Cardiac muscle cell (in vitro differentiated cells and primary cell): ENCODE data around the gene ABCG1. TPM values are rescaled to one million over a fixed set of nuclear protein-coding genes. Genes with fewer than 3 reads are reported as not detected.

Experiments
- DNase-seq, 2 donors: peaks; one replicate each; pipeline versions ENCODE4 v3.0.0 to v3.0.0-alpha.2; 2010 to 2017; ENCODE audit warnings: low read depth in 1 of 2, low spot score in 1 of 2
- H3K27ac ChIP-seq: fragments of 200-600 bp; sonication (generic); 2 replicates; pipeline ENCODE4 v1.5.1; 2016
- H3K27me3 ChIP-seq: fragments of 200-600 bp; sonication (generic); 2 replicates; pipeline ENCODE4 v1.6.0; 2016; ENCODE audit warnings: control low read depth
- H3K36me3 ChIP-seq: fragments of 200-600 bp; sonication (generic); 2 replicates; pipeline ENCODE4 v1.5.1; 2016; ENCODE audit warnings: control low read depth
- H3K4me1 ChIP-seq: fragments of 200-600 bp; sonication (generic); 2 replicates; pipeline ENCODE4 v1.8.1; 2017; ENCODE audit warnings: low read depth, mild to moderate bottlenecking, mixed run types
- H3K4me3 ChIP-seq: fragments of 200-600 bp; sonication (generic); 2 replicates; pipeline ENCODE4 v1.5.1; 2016; ENCODE audit warnings: mild to moderate bottlenecking
- H3K9me3 ChIP-seq: fragments of 200-600 bp; sonication (generic); 2 replicates; pipeline ENCODE4 v1.5.1; 2017; ENCODE audit warnings: low read depth, mild to moderate bottlenecking, control low read depth
- CTCF ChIP-seq: IDR thresholded peaks from 2 replicates; pipeline ENCODE4 v1.5.1; 2012; ENCODE audit warnings: low read depth, mild to moderate bottlenecking, low read length
- polyA plus RNA-seq: library from polyadenylated mRNA; unstranded; fragments of >200 nt; fragmentation: Nextera tagmentation; extraction: Ambion mirVana; gene quantifications from 2 replicates; pipeline ENCODE4 v1.2.1, GENCODE V29; 2016
- total RNA-seq: library from RNA; depleted of rRNA; stranded (reverse); fragments of >200 nt; gene quantifications from 2 replicates; pipeline ENCODE4 v1.2.3, GENCODE V29; 2016

ABCG1 gene
- total and polyA plus RNA-seq, 2 experiments from 2014 or later: 4.0 to 4.9 TPM

- DNase-seq: no peak
- no peaks in the 10 kb centered on the region for H3K36me3 ChIP-seq
- H3K4me1 ChIP-seq: no peaks in the 10 kb centered on the region
- no peaks in the 10 kb centered on the region for H3K27me3 ChIP-seq
- TF ChIP-seq CTCF: no peak
- no peaks in the 10 kb centered on the region for H3K9me3 ChIP-seq
- no peak overlapping the region for H3K27ac ChIP-seq
- H3K4me3 ChIP-seq: no peak overlapping the region
These were observed 35.3 kb upstream of the ABCG1 start for GRCh38 chr21:42183374-42184266.

GRCh38 chr21:42186591-42186990 lies 32.3 kb upstream of the ABCG1 start:
- no peak for DNase-seq
- H3K27me3 ChIP-seq: no peaks in the 10 kb centered on the region
- H3K27ac ChIP-seq: no peak overlapping the region
- no peak overlapping the region for H3K4me3 ChIP-seq
- TF ChIP-seq CTCF: no peak
- no peaks in the 10 kb centered on the region for H3K4me1 ChIP-seq
- H3K36me3 ChIP-seq: no peaks in the 10 kb centered on the region
- H3K9me3 ChIP-seq: no peaks in the 10 kb centered on the region

GRCh38 chr21:42187976-42188653 lies 30.8 kb upstream of the ABCG1 start:
- no peak for TF ChIP-seq CTCF
- H3K27me3 ChIP-seq: no peaks in the 10 kb centered on the region
- peak in 1 of 2 donors; percentile 62 for DNase-seq
- no peak overlapping the region for H3K4me3 ChIP-seq
- no peaks in the 10 kb centered on the region for H3K9me3 ChIP-seq
- H3K27ac ChIP-seq: no peak overlapping the region
- H3K36me3 ChIP-seq: no peaks in the 10 kb centered on the region
- no peaks in the 10 kb centered on the region for H3K4me1 ChIP-seq

GRCh38 chr21:42188663-42189062 lies 30.3 kb upstream of the ABCG1 start:
- no peak overlapping the region for H3K4me3 ChIP-seq
- TF ChIP-seq CTCF: no peak
- DNase-seq: no peak
- H3K36me3 ChIP-seq: no peaks in the 10 kb centered on the region
- H3K27me3 ChIP-seq: no peaks in the 10 kb centered on the region
- no peak overlapping the region for H3K27ac ChIP-seq
- no peaks in the 10 kb centered on the region for H3K9me3 ChIP-seq
- H3K4me1 ChIP-seq: no peaks in the 10 kb centered on the region

- H3K36me3 ChIP-seq: no peaks in the 10 kb centered on the region
- no peak overlapping the region for H3K4me3 ChIP-seq
- H3K27ac ChIP-seq: no peak overlapping the region
- no peak for TF ChIP-seq CTCF
- no peak for DNase-seq
- no peaks in the 10 kb centered on the region for H3K27me3 ChIP-seq
- H3K4me1 ChIP-seq: no peaks in the 10 kb centered on the region
- no peaks in the 10 kb centered on the region for H3K9me3 ChIP-seq
These were observed 29.5 kb upstream of the ABCG1 start for GRCh38 chr21:42189431-42189830.
